Loucy (cell line): ENCODE data around the gene PHTF1.

Experiments used
- EZH2phosphoT487 ChIP-seq: fragments of 200-600 bp; IDR thresholded peaks from 2 replicates; pipeline ENCODE4 v1.6.1; 2018; ENCODE audit warnings: antibody characterized with exemption, mild to moderate bottlenecking, moderate library complexity, borderline replicate concordance
- TF ChIP-seq, protein P1 (sequence below): fragments of 200-600 bp; sonication (generic); conservative IDR thresholded peaks from 2 replicates; pipeline ENCODE4 v1.5.1; 2014; ENCODE audit warnings: mild to moderate bottlenecking, antibody characterized with exemption, low read length

DNA sequence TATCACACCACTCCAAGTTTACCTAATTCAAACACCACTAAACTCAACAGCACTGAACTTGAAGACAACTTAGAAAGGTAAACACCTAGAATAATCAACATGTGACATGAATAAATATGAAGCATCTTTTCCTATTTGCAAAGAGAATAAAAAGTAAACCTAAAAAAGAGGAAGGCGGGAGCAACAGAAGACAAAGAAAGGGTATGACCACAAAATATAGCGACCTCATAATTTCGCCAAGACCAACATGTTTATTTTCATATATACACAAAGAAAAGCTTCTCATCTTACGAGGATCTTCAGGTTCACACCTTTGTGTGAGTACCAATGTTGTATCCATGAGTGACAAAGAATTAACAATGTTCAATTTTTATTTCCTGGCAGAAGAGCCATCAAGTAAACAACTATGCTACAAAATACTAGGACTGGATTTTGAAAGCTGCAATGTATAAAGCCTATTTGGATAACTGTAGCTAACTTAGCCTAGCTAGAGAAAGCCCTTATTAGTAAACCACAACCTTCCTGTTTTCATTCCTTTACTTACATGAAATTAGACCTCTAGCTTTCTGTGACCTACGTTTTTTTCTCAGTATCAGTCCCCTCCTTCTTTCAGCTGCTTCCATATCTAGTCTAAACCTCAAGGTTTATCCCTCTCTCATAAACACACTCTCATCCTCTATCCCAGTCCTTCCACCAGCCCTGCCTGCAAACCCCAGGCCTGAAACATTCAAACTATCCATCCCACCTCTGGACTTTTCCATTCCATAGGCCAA is 21.3 kb upstream of the PHTF1 start:
- TF ChIP-seq, protein P1, sequence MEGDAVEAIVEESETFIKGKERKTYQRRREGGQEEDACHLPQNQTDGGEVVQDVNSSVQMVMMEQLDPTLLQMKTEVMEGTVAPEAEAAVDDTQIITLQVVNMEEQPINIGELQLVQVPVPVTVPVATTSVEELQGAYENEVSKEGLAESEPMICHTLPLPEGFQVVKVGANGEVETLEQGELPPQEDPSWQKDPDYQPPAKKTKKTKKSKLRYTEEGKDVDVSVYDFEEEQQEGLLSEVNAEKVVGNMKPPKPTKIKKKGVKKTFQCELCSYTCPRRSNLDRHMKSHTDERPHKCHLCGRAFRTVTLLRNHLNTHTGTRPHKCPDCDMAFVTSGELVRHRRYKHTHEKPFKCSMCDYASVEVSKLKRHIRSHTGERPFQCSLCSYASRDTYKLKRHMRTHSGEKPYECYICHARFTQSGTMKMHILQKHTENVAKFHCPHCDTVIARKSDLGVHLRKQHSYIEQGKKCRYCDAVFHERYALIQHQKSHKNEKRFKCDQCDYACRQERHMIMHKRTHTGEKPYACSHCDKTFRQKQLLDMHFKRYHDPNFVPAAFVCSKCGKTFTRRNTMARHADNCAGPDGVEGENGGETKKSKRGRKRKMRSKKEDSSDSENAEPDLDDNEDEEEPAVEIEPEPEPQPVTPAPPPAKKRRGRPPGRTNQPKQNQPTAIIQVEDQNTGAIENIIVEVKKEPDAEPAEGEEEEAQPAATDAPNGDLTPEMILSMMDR, result no peak
- no peak for TF ChIP-seq EZH2phosphoT487
